IMR-90 (cell line): ENCODE measurements around the gene SLC39A11. TPM values are rescaled to one million over a fixed set of nuclear protein-coding genes. Genes with fewer than 3 reads are reported as not detected.

ENCODE experiments used
- ATAC-seq: fragments of 200-7000 bp; cut with Tn5 transposase; 2 replicates; pipeline ENCODE4 v1.9.1; 2020; ENCODE audit warnings: low read depth, mild to moderate bottlenecking, moderate library complexity
- BruUV-seq: library from RNA; stranded (reverse); fragments of 400-500 nt; replicated peaks from 2 replicates; lab custom pipeline; 2021; lab: Mats Ljungman, UMichigan
- CTCF ChIA-PET: fragments of 300-600 bp; formaldehyde crosslinking; extraction: SDS; loops from one replicate; lab custom pipeline; 2021; ENCODE audit warnings: antibody characterized with exemption; lab: Yijun Ruan, JAX
- POLR2A ChIA-PET: fragments of 300-600 bp; sonication (Branson Sonifier 250); formaldehyde crosslinking; loops from one replicate; lab custom pipeline; 2022; ENCODE audit warnings: antibody characterized with exemption; ENCODE audit not compliant: unreplicated experiment; lab: Charles Lee
- DNase-seq: peaks from one replicate; pipeline ENCODE4 v3.0.0; 2013
- H2AFZ ChIP-seq: replicated peaks from 2 replicates; pipeline ENCODE3; 2013; ENCODE audit warnings: low read length, mild to moderate bottlenecking; ENCODE audit not compliant: poor library complexity
- H2AK5ac ChIP-seq: 2 replicates; pipeline ENCODE4 v1.6.1; 2013; ENCODE audit warnings: low read depth, low read length, inconsistent platforms
- H2AK9ac ChIP-seq: replicated peaks from 2 replicates; pipeline ENCODE3; 2013; ENCODE audit warnings: mild to moderate bottlenecking, low read depth, low read length, moderate library complexity; ENCODE audit not compliant: poor library complexity
- H2BK120ac ChIP-seq: 2 replicates; pipeline ENCODE4 v1.6.1; 2013; ENCODE audit warnings: low read depth, low read length, inconsistent platforms
- H2BK15ac ChIP-seq: 3 replicates; pipeline ENCODE4 v1.6.1; 2013; ENCODE audit warnings: low read depth, low read length, inconsistent platforms
- H2BK20ac ChIP-seq: 2 replicates; pipeline ENCODE4 v1.6.1; 2013; ENCODE audit warnings: low read depth, mild to moderate bottlenecking, inconsistent platforms, low read length, moderate library complexity
- H2BK5ac ChIP-seq: 2 replicates; pipeline ENCODE4 v1.6.1; 2013; ENCODE audit warnings: mild to moderate bottlenecking, low read depth, low read length, inconsistent platforms; ENCODE audit not compliant: poor library complexity, severe bottlenecking
- H3K14ac ChIP-seq: replicated peaks from 2 replicates; pipeline ENCODE4 v1.6.1; 2013; ENCODE audit warnings: low read depth, low read length, inconsistent platforms
- H3K18ac ChIP-seq: 2 replicates; pipeline ENCODE4 v1.6.1; 2013; ENCODE audit warnings: low read depth, low read length, control low read depth
- H3K23ac ChIP-seq: 2 replicates; pipeline ENCODE4 v1.6.1; 2013; ENCODE audit warnings: low read depth, low read length, inconsistent platforms
- H3K27ac ChIP-seq: 2 replicates; pipeline ENCODE4 v1.5.1; 2013; ENCODE audit warnings: mild to moderate bottlenecking, control low read depth, low read length; ENCODE audit not compliant: insufficient read depth
- H3K27me3 ChIP-seq: 2 replicates; pipeline ENCODE4 v1.6.1; 2013; ENCODE audit warnings: low read length; ENCODE audit not compliant: control insufficient read depth, insufficient read depth
- H3K36me3 ChIP-seq: 2 replicates; pipeline ENCODE4 v1.6.1; 2013; ENCODE audit warnings: low read length, mixed read lengths; ENCODE audit not compliant: control insufficient read depth, insufficient read depth
- H3K4ac ChIP-seq: 2 replicates; pipeline ENCODE4 v1.6.1; 2013; ENCODE audit warnings: low read depth, low read length, inconsistent platforms
- H3K4me1 ChIP-seq: 2 replicates; pipeline ENCODE4 v1.6.1; 2013; ENCODE audit warnings: low read length, mixed read lengths; ENCODE audit not compliant: control insufficient read depth, insufficient read depth
- H3K4me2 ChIP-seq: 2 replicates; pipeline ENCODE4 v1.6.1; 2013; ENCODE audit warnings: low read depth, mild to moderate bottlenecking, control low read depth, low read length, moderate library complexity
- H3K4me3 ChIP-seq: 2 replicates; pipeline ENCODE4 v1.5.1; 2013; ENCODE audit warnings: low read depth, mild to moderate bottlenecking, control low read depth, low read length, moderate library complexity; ENCODE audit not compliant: insufficient read depth
- H3K56ac ChIP-seq: 2 replicates; pipeline ENCODE4 v1.6.1; 2013; ENCODE audit warnings: low read length, inconsistent platforms; ENCODE audit not compliant: insufficient read depth; ENCODE audit errors: extremely low read depth
- H3K79me1 ChIP-seq, 2 experiments: 2 replicates each; pipeline ENCODE4 v1.6.1; 2013; ENCODE audit warnings: low read length in 2 of 2, inconsistent platforms in 1 of 2, low read depth in 1 of 2
- H3K9ac ChIP-seq: 2 replicates; pipeline ENCODE4 v1.6.1; 2013; ENCODE audit warnings: low read depth, low read length, control low read depth
- H3K9me1 ChIP-seq: 2 replicates; pipeline ENCODE4 v1.6.1; 2013; ENCODE audit warnings: low read length, inconsistent platforms; ENCODE audit not compliant: insufficient read depth
- H3K9me3 ChIP-seq: 2 replicates; pipeline ENCODE4 v1.6.1; 2013; ENCODE audit warnings: low read length; ENCODE audit not compliant: control insufficient read depth, insufficient read depth
- H4K20me1 ChIP-seq: 2 replicates; pipeline ENCODE4 v1.6.1; 2013; ENCODE audit warnings: low read length, inconsistent platforms; ENCODE audit not compliant: insufficient read depth
- H4K5ac ChIP-seq: 2 replicates; pipeline ENCODE4 v1.6.1; 2013; ENCODE audit warnings: mild to moderate bottlenecking, low read depth, low read length, control low read depth
- H4K8ac ChIP-seq, 2 experiments: 2 replicates each; pipeline ENCODE4 v1.6.1; 2013; ENCODE audit warnings: low read depth in 2 of 2, low read length in 2 of 2, control low read depth in 1 of 2, inconsistent platforms in 1 of 2
- H4K91ac ChIP-seq: 2 replicates; pipeline ENCODE4 v1.6.1; 2013; ENCODE audit warnings: low read depth, low read length, inconsistent platforms; ENCODE audit not compliant: insufficient read depth
- BHLHE40 ChIP-seq: fragments of 150-350 bp; IDR thresholded peaks from 2 replicates; pipeline ENCODE4 v1.6.1; 2016; ENCODE audit warnings: mild to moderate bottlenecking, low read depth, low read length
- CEBPB ChIP-seq: IDR thresholded peaks from 2 replicates; pipeline ENCODE4 v1.6.1; 2012; ENCODE audit warnings: low read depth, low read length, improper control_type of control experiment
- MAZ ChIP-seq: IDR thresholded peaks from 2 replicates; pipeline ENCODE4 v1.6.1; 2012; ENCODE audit warnings: low read depth, mild to moderate bottlenecking, low read length, improper control_type of control experiment, moderate library complexity, borderline replicate concordance
- MXI1 ChIP-seq: IDR thresholded peaks from 2 replicates; pipeline ENCODE4 v1.6.1; 2012; ENCODE audit warnings: low read depth, mild to moderate bottlenecking, low read length, moderate library complexity, borderline replicate concordance
- NFE2L2 ChIP-seq: fragments of 150-350 bp; IDR thresholded peaks from 2 replicates; pipeline ENCODE4 v1.6.1; 2016; ENCODE audit warnings: low read depth, mild to moderate bottlenecking, low read length
- POLR2A ChIP-seq: IDR thresholded peaks from 2 replicates; pipeline ENCODE4 v1.6.1; 2012; ENCODE audit warnings: mild to moderate bottlenecking, low read depth, low read length
- RAD21 ChIP-seq: IDR thresholded peaks from 2 replicates; pipeline ENCODE4 v1.6.1; 2012; ENCODE audit warnings: low read length, improper control_type of control experiment
- RFX5 ChIP-seq: IDR thresholded peaks from 2 replicates; pipeline ENCODE4 v1.8.0; 2012; ENCODE audit warnings: low read depth, mild to moderate bottlenecking, low read length, moderate library complexity
- SMC3 ChIP-seq: fragments of 150-350 bp; IDR thresholded peaks from 2 replicates; pipeline ENCODE4 v1.6.1; 2016; ENCODE audit warnings: low read depth, mild to moderate bottlenecking, antibody characterized with exemption, low read length, moderate library complexity
- WGBS, 2 experiments: methylation state at CpG; one replicate each; pipeline versions ENCODE4 v1.1.5 to v1.1.7; 2013; ENCODE audit warnings: missing lambda C conversion rate in 2 of 2; ENCODE audit not compliant: insufficient read length in 1 of 2; ENCODE audit errors: extremely low coverage in 2 of 2; 5-methylcytosine and 5-hydroxymethylcytosine counted together
- dilution Hi-C: fragments of 300-500 bp; cut with HindIII; formaldehyde crosslinking; loops from one replicate; pipeline ENCODE4 v1.14.3; 2018; ENCODE audit warnings: low sequenced_read_pairs; ENCODE audit not compliant: unreplicated experiment
- in situ Hi-C: fragments of 300-500 bp; cut with MboI; formaldehyde crosslinking; loops from 3 replicates; pipeline ENCODE4 v1.14.3; 2019; ENCODE audit warnings: low sequenced_read_pairs, inconsistent platforms, mixed read lengths
- intact Hi-C: fragments of 100-400 bp; cut with micrococcal nuclease; formaldehyde crosslinking; loops from 2 replicates; pipeline ENCODE4 v1.10.0; 2022
- polyA plus RNA-seq, 3 experiments: library from polyadenylated mRNA; depleted of rRNA; stranded (reverse); fragments of >200 nt; gene quantifications; 2 replicates each; pipeline ENCODE4 v1.2.3, GENCODE V29; 2012; ENCODE audit warnings: low replicate concordance in 1 of 3
- total RNA-seq: library from RNA; depleted of rRNA; stranded (reverse); fragments of >200 nt; gene quantifications from 2 replicates; pipeline ENCODE4 v1.2.3, GENCODE V29; 2012
- TF ChIP-seq, protein P1 (sequence below): fragments of 150-350 bp; IDR thresholded peaks from 2 replicates; pipeline ENCODE4 v1.6.1; 2017; ENCODE audit warnings: mild to moderate bottlenecking, antibody characterized with exemption, low read length, low read depth
- TF ChIP-seq, protein P2 (sequence below): conservative IDR thresholded peaks from 2 replicates; pipeline ENCODE4 v1.5.1; 2012; ENCODE audit warnings: mild to moderate bottlenecking, low read depth, low read length, improper control_type of control experiment

SLC39A11 gene
- total and polyA plus RNA-seq, 2 of the 4 experiments (the other 2 are of a cell fraction), result 8.8 to 14.3 TPM

DNA sequence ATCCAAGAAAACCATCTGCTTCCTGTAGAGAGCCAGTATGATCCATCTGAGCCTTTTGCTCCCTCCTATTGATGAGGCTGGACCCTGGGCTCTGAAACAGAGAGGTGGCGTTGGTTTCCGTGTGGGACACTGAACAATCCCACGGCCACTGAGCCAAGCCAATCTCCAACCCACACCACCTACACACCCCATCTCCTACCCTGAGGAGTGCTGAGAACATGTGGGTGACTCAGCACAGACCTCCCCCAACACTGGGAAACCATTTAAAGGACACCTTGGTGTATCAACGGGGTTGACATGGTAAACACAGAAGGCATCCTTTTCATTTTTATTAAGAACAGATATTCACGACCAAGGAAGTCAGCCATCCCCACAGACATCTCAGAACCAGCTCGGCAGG lies 332.1 kb downstream of the SLC39A11 start:
- ATAC-seq (no peak), DNase-seq (no peak)
- POLR2A ChIA-PET, result no interaction called here
- Histone ChIP-seq H3K4ac (no peak overlapping the region), H2BK120ac (no peak overlapping the region), H3K4me2 (no peak overlapping the region), H3K14ac (no peak overlapping the region), H3K56ac (no peak overlapping the region), H3K23ac (no peak overlapping the region), H2BK20ac (no peak overlapping the region), H2AFZ (no peak overlapping the region), H4K8ac (no peak overlapping the region), H4K5ac (no peak overlapping the region), H4K91ac (no peak overlapping the region), H2AK9ac (no peak overlapping the region), H2AK5ac (no peak overlapping the region), H3K9me1 (peaks cover 4% of the 10 kb centered on the region; the same call in 1 of the 2 replicates), H3K4me3 (no peak overlapping the region), H3K79me1 (no peaks in the 10 kb centered on the region), H3K36me3 (no peaks in the 10 kb centered on the region), H3K27ac (no peak overlapping the region), H3K27me3 (no peaks in the 10 kb centered on the region), H3K18ac (no peak overlapping the region), H2BK5ac (no peak overlapping the region), H4K20me1 (no peaks in the 10 kb centered on the region), H3K9me3 (no peaks in the 10 kb centered on the region), H3K4me1 (peaks cover 3% of the 10 kb centered on the region; the same call in 1 of the 2 replicates), H2BK15ac (no peak overlapping the region), H3K9ac (no peak overlapping the region)
- in situ Hi-C loops, result no loop called here
- intact Hi-C loops, result no loop called here
- TF ChIP-seq RAD21 (no peak), NFE2L2 (no peak), POLR2A (no peak), MAZ (no peak), CEBPB (no peak), SMC3 (no peak), BHLHE40 (no peak), MXI1 (no peak), RFX5 (no peak)
- TF ChIP-seq, protein P1, sequence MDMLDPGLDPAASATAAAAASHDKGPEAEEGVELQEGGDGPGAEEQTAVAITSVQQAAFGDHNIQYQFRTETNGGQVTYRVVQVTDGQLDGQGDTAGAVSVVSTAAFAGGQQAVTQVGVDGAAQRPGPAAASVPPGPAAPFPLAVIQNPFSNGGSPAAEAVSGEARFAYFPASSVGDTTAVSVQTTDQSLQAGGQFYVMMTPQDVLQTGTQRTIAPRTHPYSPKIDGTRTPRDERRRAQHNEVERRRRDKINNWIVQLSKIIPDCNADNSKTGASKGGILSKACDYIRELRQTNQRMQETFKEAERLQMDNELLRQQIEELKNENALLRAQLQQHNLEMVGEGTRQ, result no peak
- TF ChIP-seq, protein P2, sequence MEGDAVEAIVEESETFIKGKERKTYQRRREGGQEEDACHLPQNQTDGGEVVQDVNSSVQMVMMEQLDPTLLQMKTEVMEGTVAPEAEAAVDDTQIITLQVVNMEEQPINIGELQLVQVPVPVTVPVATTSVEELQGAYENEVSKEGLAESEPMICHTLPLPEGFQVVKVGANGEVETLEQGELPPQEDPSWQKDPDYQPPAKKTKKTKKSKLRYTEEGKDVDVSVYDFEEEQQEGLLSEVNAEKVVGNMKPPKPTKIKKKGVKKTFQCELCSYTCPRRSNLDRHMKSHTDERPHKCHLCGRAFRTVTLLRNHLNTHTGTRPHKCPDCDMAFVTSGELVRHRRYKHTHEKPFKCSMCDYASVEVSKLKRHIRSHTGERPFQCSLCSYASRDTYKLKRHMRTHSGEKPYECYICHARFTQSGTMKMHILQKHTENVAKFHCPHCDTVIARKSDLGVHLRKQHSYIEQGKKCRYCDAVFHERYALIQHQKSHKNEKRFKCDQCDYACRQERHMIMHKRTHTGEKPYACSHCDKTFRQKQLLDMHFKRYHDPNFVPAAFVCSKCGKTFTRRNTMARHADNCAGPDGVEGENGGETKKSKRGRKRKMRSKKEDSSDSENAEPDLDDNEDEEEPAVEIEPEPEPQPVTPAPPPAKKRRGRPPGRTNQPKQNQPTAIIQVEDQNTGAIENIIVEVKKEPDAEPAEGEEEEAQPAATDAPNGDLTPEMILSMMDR, result no peak
- 100% methylated on average over 2 of the region's 6 CpGs; no CpG with 5 or more reads in 1 of the 2 experiments for WGBS, 2 experiments
- BruUV-seq, result no TSS peak
- CTCF ChIA-PET, result interaction anchor here (1.1 kb wide), 1 partner anchor 396 kb away, joined by 3 read pairs; no protein-coding TSS in a partner anchor
- dilution Hi-C loops, result no loop called here
